Nephron progenitor cell (in vitro differentiated cells): ENCODE data around the gene CIITA.

Experiments used
- DNase-seq: peaks from one replicate; pipeline ENCODE4 v3.0.0; 2021
- H3K27ac Mint-ChIP-seq: 2 replicates; pipeline ENCODE4 v1.8.0; 2021; ENCODE audit warnings: mild to moderate bottlenecking, moderate library complexity, mixed read lengths
- H3K27me3 Mint-ChIP-seq: 2 replicates; pipeline ENCODE4 v1.8.0; 2021; ENCODE audit warnings: mild to moderate bottlenecking, low read depth, mixed read lengths; ENCODE audit not compliant: poor library complexity
- H3K36me3 Mint-ChIP-seq: 2 replicates; pipeline ENCODE4 v1.8.0; 2021; ENCODE audit warnings: low read depth, mixed read lengths
- H3K4me1 Mint-ChIP-seq: 2 replicates; pipeline ENCODE4 v1.8.0; 2021; ENCODE audit warnings: mixed read lengths
- H3K4me3 Mint-ChIP-seq: 2 replicates; pipeline ENCODE4 v1.8.0; 2021; ENCODE audit warnings: mild to moderate bottlenecking, moderate library complexity, mixed read lengths
- H3K9me3 Mint-ChIP-seq: 2 replicates; pipeline ENCODE4 v1.8.0; 2021; ENCODE audit warnings: mild to moderate bottlenecking, moderate library complexity, mixed read lengths
- TF ChIP-seq, protein P1 (sequence below): fragments of 200-600 bp; sonication (generic); IDR thresholded peaks from 2 replicates; pipeline ENCODE4 v1.5.0; 2021; ENCODE audit warnings: antibody characterized with exemption

The CIITA gene

DNA sequence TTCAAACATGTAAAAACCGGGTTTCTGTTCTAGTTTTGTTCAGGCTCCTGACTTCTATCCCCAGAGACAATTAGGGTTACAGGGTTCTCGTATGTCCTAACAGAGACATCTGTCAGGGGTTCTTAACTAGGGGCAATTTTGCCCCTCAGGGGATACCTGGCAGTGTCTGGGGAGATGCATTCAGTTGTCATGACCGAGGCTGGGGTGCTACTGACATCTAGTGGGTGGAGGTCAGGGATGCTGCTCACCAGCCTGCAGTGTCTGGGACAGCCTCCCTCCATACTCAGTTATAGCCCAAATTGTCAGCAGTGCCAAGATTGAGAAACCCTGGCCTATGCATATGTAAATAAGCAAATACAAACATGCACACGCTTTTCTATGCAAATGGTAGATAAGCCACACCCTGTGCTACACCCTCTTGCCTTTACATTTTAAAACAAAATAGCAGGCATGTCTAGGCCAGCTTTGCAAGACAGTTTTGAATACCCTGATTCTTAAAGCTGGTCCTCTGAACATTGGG, 104.8 kb downstream of the CIITA start:
- H3K4me3 Mint-ChIP-seq = no peak overlapping the region
- no peak for DNase-seq
- peaks cover 65% of the 10 kb centered on the region for H3K4me1 Mint-ChIP-seq
- peaks cover 12% of the 10 kb centered on the region for H3K27me3 Mint-ChIP-seq
- H3K9me3 Mint-ChIP-seq = no peaks in the 10 kb centered on the region
- no peak overlapping the region for H3K27ac Mint-ChIP-seq
- TF ChIP-seq, protein P1, sequence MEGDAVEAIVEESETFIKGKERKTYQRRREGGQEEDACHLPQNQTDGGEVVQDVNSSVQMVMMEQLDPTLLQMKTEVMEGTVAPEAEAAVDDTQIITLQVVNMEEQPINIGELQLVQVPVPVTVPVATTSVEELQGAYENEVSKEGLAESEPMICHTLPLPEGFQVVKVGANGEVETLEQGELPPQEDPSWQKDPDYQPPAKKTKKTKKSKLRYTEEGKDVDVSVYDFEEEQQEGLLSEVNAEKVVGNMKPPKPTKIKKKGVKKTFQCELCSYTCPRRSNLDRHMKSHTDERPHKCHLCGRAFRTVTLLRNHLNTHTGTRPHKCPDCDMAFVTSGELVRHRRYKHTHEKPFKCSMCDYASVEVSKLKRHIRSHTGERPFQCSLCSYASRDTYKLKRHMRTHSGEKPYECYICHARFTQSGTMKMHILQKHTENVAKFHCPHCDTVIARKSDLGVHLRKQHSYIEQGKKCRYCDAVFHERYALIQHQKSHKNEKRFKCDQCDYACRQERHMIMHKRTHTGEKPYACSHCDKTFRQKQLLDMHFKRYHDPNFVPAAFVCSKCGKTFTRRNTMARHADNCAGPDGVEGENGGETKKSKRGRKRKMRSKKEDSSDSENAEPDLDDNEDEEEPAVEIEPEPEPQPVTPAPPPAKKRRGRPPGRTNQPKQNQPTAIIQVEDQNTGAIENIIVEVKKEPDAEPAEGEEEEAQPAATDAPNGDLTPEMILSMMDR = no peak
- H3K36me3 Mint-ChIP-seq = peaks cover 19% of the 10 kb centered on the region

DNA sequence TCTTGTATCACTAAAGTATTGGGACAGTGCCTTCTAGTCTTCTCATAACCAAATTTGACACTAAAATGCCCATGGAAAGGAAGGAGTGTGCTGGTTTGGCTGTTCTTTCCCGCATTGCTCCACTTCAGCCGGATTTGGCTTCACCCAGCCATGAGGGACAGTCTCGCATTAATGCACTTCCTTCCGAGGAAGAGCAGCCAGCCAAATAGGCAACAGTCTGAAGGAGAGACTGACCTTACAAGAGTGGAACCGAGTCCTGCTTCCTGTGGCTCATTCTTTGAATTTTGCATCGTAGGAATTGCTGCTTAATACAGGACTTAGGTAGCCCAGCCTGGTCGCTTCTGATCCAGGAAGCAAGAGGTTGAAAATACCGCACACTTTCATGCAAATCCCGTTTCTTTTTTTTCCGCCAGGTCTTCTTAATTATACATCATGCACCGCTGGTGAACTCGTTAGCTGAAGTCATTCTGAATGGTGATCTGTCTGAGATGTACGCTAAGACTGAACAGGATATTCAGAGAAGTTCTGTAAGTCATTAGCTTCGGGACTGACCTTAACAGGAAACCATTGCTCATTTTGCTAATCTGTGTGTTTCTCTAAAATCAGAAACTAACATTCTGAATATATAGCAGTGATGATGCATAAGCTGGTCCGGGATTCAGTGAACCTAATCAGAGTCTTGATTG, 105.6 kb downstream of the CIITA start:
- Mint-ChIP-seq H3K36me3 (peaks cover 17% of the 10 kb centered on the region), H3K4me3 (no peak overlapping the region), H3K9me3 (no peaks in the 10 kb centered on the region), H3K27ac (no peak overlapping the region), H3K4me1 (peaks cover 64% of the 10 kb centered on the region), H3K27me3 (peaks cover 9% of the 10 kb centered on the region)
- TF ChIP-seq, protein P1 = no peak
- DNase-seq = no peak

DNA sequence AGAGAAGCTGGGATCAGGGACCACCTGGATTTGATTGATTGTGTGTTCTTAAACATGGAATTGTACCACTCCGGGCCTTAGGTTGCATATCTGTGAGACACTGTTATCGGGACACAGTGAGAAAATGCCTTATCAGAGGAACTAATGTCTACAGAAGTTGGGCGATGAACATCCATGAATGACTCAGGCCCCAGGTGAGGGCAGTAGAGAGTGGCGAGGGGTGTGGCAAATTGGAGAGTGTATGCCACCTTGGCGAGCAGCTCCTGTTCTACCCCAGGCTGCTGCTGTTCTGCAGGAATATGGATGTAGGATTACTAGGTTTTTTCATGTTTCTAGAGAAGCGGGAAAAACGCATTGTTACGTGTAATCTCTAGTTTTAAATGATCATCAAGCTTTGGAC, 106.2 kb downstream of the CIITA start:
- DNase-seq = no peak
- Mint-ChIP-seq H3K27me3 (peaks cover 9% of the 10 kb centered on the region), H3K27ac (no peak overlapping the region), H3K4me3 (no peak overlapping the region), H3K36me3 (peaks cover 14% of the 10 kb centered on the region), H3K9me3 (no peaks in the 10 kb centered on the region), H3K4me1 (peaks cover 64% of the 10 kb centered on the region)
- TF ChIP-seq, protein P1 = no peak

DNA sequence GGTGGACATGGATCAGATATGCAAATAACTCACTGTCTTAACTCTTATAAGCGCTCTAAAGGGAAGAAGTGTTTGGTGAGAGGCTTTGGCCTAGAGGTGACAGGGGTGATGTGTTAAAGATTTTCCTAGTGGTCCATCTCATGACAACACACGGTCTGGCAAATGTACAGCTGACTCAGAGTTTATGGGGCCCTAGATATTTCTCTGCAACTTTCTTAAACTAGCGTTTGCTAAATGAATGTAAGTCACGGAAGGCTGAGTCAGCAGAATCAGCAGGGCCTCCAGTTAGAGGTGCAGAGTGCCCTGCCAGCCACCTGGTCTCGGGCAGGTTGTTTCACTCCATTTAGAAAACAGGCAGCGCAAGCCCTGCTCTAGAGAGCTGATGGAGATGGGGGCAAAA, 107.5 kb downstream of the CIITA start:
- Mint-ChIP-seq H3K4me3 (no peak overlapping the region), H3K27ac (no peak overlapping the region), H3K4me1 (peaks cover 63% of the 10 kb centered on the region), H3K36me3 (peaks cover 14% of the 10 kb centered on the region), H3K9me3 (no peaks in the 10 kb centered on the region), H3K27me3 (peaks cover 12% of the 10 kb centered on the region)
- DNase-seq = no peak
- TF ChIP-seq, protein P1 = no peak
